Suppressor macrophage treated with lipopolysaccharide for 4 hours (primary cell): Measurements from ENCODE around the gene RAD54L.
"Not testable (repeated sequence)": the region's sequence is repeated elsewhere in the genome, so short reads cannot be mapped to it uniquely, and the experiment has no call there.

Experiments
- DNase-seq: peaks from one replicate; pipeline ENCODE4 v3.0.0-alpha.2; 2020

The RAD54L gene

DNA sequence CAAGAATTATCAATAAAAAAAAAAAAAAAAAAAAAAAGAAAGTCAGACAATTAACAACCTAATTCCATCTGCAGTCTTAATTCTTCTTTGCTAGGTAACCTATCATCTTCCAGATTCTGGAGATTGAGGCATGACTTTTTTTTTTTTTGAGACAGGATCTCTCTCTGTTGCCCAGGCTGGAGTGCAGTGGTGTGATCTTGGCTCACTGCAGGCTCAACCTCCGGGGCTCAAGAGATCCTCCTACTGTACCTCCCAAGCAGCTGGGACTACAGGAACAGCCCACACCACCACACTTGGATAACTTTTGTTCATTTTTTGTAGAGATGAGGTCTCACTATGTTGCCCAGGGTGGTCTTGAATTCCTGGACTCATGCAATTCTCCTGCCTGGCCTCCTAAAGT is 4.6 kb upstream of the RAD54L start:
- no peak for DNase-seq

DNA sequence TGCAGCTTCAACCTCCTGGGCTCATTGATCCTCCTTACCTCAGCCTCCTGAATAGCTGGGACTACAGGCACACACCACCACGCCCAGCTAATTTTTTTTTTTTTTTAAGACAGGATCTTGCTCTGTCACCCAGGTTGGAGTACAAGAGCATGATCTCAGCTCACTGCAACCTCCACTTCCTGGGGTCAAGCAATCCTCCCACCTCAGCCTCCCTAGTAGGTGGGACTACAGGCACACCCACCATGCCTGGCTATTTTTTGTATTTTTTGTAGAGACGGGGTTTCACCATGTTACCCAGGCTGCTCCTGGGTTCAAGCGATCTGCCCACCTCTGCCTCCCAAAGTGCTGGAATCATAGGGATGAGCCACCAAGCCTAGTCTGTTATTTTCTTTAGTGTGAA is 3.7 kb upstream of the RAD54L start:
- not testable (repeated sequence) for DNase-seq

DNA sequence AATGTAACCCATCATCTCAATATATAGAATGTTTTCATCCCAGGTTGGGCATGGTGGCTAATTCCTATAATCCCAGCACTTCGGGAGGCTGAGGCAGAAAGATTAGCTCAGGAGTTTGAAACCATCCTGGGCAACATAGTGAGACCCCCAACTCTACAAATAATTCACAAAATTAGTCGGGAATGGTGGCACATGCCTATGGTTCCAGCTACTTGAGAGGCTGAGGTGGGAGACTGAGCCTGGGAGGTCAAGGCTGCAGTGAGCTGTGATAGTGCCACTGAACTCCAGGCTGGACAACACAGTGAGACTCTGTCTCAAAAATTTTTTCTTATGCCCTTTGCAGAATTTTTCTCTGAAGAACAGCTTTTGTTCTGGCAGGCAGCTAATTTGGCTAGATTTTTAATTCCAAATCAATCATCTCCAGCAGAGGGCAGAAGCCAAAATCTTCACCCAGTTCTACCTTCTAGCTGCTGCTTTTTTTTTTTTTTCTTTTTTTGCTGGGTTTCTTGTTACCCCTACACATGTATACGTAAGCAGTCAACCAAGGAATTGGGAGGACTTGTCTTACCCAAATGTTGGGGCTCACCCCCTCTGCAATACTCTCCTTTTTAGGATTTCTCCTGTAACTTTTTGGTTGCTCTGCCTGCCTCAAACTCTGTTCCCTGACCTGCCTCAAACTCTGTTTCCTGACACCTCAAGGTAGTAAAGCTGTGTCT is 2.7 kb upstream of the RAD54L start:
- peak; percentile 27 for DNase-seq

DNA sequence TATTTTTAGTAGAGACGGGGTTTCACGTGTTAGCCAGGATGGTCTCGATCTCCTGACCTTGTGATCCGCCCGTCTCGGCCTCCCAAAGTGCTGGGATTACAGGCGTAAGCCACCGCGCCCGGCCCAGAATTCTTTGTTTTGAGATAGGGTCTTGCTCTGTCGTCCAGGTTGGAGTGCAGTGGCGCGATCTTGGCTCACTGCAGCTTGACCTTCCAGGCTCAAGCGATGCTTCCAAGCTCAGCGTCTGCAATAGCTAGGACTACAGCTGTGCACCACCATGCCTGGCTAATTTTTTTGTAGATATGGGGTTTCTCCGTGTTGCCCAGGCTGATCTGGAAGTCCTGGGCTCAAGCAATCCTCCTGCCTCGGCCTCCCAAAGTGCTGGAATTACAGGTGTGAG is 1.4 kb upstream of the RAD54L start:
- DNase-seq = not testable (repeated sequence)

DNA sequence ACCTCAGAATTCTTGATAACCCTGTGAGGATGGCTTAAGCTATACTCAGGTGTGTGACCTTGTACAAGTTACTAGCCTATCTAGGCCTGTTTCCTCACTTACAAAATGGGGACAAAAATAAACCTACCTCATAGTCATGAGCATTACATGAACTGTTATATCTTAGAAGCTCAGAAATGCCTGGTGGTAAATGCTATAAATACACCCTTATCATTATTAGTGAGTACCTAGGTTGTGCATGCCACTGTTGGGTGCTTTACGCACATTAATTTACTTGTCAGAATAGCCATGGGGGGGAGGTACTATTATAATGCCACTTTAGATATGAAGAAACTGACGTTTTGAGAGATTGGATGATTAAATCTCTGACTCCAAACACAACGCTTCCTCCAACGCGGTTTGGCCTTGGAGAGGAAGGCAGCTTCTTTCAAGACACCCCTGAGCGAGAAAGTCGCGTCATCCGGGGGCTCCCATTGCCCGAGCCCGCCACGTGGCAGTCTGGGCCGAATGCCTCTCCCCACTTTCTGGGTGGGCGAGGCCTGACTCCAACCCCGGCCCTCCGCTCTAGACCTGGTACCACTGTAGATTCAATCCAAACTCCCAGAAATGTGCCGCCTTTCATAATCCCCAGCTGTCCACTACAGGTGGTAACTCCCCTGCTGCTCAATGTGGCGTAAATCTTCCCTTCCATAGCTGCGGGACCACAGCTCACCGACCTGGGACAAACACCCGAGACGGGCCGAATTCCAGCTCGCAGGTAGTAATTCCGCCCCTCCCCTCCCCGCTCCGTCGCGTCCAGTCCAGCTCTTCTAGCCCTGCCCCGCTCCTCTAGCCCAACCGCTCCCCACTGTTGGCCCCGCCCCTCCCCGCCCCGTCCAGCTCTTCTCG is 771 bp upstream of the RAD54L start:
- DNase-seq = peak; percentile 66

DNA sequence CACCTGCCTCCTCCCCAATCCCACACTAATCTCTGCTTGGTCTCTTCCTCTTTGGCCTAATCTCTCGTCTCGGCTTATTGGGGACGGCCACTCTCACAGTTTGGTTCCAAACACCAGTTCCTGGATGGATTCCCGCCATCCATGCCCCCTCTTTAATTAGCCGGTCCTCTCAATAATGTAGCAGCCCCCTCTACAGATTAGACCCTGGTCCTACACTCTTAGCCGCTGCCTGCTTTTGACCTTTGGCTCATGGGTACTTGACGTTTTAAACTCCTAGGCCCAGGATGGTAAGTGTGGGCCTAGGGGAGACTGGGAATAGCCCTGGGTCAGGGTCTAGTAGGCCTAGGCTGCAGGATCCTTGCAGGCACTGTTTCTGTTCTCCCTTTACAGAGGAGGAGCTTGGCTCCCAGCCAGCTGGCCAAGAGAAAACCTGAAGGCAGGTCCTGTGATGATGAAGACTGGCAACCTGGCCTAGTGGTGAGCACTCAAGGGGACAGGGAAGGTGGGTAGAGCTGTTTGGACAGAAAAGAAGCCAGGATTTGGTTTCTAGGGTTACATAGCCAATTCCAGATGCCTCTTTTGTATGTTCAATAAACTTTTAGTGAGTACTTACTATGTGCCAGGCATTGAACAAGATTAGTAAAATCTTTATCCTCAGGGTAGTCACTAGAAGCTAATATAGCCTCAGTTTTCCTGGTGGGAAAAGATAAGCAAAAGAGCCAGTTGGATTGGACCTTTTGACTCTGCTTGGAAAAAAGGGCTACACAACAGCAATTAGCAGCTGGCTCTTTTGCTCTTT is 758 bp downstream of the RAD54L start:
- DNase-seq = peak; percentile 21

DNA sequence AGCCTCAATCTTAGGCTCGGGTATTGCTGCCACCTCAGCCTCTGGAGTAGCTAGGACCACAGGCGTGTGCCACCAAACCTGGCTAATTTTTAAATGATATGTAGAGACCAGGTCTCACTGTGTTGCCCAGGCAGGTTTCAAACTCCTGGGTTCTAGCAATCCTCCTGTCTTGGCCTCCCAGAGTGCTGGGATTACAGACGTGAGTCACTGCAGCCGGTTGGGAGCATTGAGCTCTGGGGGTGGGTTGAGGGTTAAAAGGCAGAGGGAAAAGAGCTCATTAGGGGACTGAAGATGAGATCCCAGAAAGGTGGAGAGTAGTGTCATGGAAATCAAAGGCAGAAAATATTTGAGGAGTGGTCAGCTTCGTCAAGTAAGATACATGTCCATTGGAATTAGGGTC is 7.1 kb downstream of the RAD54L start:
- DNase-seq = no peak

DNA sequence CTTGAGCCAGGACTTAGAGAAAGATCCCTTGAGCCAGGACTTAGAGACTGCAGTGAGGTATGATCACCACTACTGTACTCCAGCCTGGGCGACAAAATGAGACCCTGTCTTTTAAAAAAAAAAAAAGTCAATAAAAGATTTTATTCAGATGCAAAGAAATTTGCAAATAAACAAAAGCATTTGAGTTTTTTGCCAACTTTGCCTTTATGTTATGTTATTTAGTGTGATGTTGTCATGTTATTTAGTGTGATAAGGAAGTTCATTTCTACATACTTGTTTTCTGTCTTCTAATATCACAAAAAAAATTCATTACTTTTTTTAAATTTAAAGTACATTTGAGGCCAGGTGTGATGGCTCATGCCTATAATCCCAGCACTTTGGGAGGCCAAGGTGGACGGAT is 9.0 kb downstream of the RAD54L start:
- no peak for DNase-seq

DNA sequence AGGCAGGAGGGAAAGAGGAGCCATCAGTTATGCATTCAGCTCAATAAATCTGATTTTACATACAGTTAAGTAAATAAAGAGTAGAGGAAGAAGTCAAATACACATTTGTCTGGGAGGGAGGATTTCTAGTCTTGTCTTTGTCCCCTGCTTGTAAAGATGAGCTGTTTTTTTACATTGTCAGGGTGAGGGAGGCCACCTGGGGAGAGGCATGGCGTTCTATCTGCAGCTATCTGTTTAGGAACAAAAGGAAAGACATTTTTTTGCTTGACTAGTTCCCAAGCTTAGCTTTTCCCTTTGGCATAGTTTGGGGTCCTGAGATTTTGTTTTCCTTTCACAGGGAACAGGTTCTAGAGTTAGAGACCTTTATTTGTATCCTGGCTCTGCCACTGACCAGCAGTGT is 14.9 kb downstream of the RAD54L start:
- DNase-seq = no peak

DNA sequence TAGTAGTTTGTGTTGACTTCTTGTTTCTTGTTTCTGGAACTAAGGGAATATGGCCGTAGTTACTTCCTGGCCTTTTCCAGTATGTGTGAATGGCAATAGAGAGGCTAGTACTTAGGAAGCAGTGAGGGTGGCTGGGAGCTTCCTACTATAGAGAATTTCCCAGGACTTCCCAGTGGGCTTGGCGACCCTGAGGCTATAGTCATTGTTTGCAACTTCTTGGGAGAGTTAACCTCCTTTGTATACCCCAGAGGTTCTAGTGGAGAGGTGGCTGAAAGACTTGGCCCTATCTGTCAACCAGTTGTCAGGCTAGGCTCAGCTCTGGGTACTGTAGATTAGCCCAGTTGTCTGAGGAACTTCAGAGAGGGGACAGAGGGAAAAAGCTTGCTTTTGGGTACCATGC is 15.6 kb downstream of the RAD54L start:
- no peak for DNase-seq

DNA sequence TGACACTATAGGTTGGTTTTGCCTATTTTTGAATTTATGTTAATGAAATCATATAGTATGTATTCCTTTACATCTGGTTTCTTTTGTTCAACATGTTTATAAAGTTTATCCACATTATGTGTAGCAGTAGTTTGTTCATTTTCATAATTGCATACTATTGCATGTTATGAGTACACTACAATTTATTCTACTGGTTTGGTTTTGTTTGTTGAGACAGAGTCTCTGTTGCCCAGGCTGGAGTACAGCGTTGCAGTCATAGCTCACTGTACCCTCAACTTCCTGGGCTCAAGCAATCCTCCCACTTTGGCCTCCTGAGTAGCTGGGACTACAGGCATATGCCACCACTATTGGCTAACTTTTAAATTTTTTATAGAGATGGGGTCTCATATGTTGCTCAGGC is 21.0 kb downstream of the RAD54L start:
- no peak for DNase-seq

DNA sequence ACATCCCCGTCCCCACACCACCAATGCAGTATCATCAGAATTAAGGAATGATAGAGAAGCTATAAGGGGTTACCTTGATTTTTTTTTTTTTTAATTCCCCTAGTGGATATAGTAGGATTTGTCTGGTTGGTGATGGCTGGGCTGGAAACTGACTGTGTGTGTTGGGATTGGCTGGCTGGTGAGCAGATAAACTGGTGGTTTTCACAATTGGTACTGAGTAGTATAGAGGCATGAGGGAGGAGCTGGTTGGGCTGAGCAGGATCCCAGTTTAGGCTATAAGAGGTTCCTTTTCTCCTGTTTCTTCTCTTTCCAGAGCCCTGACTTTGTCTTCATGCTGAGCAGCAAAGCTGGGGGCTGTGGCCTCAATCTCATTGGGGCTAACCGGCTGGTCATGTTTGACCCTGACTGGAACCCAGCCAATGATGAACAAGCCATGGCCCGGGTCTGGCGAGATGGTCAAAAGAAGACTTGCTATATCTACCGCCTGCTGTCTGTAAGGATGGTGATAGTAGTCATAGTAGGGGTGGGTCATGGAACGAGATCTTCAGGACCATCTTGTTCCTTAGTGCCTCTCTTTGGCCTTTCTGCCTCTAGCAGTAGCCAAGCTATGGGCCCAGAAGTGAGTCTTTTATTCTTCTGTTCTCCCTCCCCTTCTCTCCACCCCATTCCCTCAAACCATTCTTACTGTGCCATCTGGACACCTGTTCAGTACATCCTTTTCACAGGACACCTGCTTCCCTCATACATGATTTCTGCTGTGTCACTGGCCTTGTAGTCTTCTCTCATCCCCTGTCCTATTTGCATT is 26.9 kb downstream of the RAD54L start:
- no peak for DNase-seq

DNA sequence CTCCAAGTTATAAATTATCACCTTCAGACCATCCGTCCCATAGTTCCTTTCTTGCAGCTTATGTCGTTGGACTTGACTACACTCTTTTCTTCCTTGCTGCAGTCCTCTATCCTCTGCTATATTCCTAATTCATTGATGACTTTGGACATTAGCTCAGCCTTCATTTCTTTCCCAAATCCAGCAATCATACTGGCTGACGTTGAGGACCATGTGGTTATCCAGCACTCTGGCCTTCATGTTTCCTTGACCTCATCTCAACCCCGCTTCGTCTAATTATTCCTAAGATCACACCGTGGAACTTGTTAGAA is 27.4 kb downstream of the RAD54L start:
- DNase-seq = no peak

DNA sequence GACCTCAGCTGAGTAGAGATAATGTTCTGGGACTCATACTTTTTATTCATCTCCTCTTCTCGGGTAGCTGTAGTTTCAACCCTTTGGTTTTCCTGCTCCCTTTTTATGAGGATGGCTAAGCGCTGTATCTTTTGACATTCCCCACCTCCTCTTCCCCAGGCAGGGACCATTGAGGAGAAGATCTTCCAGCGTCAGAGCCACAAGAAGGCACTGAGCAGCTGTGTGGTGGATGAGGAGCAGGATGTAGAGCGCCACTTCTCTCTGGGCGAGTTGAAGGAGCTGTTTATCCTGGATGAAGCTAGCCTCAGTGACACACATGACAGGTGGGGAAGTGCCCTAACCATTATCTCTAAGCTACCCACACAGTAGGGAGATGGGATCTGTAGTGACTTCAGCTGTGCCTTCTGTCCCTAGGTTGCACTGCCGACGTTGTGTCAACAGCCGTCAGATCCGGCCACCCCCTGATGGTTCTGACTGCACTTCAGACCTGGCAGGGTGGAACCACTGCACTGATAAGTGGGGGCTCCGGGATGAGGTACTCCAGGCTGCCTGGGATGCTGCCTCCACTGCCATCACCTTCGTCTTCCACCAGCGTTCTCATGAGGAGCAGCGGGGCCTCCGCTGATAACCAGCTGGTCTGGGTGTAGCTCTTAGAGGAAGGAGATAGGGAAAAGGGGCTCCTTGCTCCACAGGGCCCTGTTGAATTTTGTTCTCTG is 30.3 kb downstream of the RAD54L start:
- DNase-seq = no peak

DNA sequence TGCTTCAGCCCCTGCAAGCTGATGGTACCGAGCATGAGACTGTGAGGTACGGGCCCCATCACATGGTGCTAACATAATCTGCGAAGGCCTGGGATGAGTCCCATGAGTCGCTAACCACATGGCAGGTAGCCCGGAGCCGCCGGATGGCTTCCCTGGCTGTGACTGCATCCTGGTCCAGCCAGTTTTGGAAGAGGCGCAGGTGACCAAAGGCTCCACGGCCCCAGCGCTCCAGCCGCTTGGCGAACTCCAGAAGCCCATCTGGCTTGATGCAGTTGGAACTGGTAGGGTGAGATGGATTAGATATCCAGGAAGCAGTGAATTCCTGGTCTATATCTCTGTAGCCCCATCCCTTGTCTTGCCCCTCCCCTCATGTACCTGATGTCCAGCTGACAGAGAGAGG is 31.2 kb downstream of the RAD54L start:
- DNase-seq = no peak

DNA sequence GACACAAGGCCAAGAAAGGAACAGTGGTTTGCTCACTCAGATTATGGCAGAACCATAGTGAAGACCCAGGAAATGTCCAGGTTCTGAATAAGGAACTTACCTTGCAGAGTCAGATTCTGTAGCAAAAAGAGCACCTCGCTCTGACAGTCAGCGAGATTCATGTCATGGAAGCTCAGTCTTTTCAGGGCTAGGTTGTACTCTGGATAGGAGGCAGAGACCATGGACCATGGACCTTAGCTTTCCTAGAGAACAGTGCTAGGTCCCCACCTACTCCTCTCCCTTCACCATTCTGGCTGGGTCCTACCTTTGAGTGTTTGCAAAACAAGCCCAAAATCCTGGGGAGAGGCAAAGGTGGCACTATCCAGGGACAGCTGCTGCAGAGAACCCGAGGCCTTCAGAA is 32.5 kb downstream of the RAD54L start:
- DNase-seq = no peak

DNA sequence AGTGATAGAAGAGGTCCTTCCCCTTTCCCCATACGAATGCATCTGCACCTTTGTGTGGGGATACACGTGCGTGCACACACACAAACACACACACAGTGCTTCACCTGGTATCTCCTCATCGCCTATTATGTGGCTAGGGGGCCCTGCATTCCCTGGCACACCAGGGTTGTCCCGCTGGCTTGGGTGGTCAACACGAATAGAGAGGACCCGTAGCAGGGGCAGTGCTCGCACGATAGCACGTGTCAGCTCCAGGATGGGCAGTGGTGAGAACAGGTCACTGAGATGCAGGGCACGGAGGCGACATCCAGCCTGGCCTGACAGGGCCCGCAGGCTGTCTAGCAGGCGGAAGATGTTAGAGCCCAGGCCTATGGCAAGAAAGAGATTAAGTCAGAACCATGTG is 33.5 kb downstream of the RAD54L start:
- no peak for DNase-seq

DNA sequence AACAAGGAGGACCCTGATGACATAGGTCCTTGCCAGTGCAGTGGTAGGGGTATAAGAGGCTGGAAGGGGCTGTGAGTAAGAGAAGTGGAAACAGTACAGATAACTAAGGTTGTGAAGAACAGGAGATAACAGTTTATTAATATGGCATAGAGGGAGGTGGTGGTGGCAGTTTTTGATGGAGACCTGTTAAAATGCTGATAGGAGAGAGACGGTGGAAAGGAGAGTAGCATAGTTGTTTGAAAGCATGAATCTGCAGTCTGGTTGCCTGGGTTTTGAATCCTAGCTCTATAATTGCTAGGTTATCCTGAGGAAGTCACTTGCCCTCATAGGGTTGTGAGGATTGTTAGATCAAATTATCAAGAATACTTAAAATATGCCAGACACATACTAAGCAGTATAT is 36.5 kb downstream of the RAD54L start:
- DNase-seq = no peak

DNA sequence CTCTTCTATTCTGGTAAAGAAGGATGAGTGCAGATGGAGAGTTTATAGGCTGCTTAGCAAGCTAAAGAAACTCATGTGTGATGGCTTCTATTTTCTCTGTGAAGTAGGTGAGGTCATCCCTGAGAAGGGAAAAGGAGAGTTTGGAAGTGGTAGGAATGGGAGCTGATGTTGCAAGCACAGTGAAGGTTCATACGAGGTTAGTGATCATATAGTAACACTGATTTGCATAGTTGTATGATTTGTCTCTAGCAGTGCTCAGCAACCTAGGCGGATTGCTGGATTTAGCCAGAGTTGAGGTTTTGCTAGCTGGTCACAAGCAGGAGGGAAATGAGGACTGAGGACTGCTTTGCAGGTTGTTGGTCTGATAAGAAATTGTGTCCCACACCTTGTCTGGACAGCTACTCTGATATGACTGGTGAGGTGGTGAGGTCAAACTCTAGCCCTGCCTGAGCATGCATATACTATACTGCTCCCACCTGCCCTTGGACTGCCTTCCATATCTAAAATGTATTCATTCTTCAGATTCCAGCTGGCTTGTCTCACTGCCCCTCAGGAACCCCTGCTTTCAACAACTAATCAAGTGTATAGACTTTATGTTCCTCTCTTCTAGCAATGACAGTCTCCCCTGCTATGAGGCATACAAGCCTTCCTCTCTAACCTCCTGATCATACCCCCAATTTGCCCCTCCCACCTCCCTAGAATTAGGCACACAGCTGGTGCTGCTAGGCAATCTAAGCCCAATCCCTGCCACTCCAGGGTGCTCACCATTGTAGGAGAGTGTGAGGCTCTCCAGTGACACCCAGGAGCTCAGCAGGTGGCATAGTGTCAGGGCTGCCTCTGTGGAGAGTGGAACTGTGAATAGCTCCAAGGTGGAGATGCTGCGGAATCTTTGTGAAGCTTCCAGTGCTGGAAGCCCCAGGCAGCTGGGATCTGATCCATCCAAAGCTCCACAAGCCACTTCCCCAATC is 37.3 kb downstream of the RAD54L start:
- DNase-seq = no peak

DNA sequence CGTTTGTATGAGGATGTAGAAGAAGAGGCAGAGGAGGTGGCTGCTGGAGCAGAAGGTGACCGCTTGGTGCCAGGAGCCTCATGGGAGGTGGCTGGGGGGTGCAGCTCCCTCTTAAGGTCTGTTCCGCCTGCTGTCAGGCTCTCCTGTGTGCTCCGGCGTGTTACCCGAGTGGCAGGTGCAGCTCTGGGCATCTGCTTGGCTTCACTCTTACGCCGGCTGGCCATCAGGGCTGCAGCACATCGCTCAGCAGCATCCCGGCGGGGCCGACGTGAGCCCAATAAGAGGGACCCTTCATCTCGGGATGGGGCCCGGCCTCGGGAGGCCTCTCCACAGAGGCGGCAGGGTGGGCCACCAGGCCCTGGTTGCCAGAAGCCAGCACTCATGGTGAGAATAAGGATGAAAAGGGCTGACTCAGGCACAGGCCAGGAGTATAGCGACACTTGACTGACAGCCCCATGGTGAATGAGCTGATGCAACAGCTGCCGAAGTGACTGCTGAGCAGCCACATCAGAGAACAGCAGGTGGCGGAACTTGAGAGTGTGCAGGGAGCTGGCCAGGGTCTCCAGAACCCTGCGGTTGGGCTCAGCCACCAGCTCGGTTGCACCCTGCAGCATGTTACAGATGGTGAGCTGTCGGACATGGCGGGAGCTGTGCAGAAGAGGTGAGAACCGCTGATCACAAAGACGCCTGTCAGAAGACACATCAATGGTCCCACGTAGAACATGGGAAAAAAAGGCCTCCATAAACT is 38.3 kb downstream of the RAD54L start:
- no peak for DNase-seq
